Hematopoietic multipotent progenitor cell (in vitro differentiated cells): ENCODE measurements around the gene FAM13A. TPM values are rescaled to one million over a fixed set of nuclear protein-coding genes. Genes with fewer than 3 reads are reported as not detected.

Experiments
- DNase-seq, 3 donors: peaks; one replicate each; pipeline ENCODE4 v3.0.0-alpha.2; 2011 to 2015; ENCODE audit warnings: low read depth in 2 of 3, low spot score in 2 of 3
- total RNA-seq: library from RNA; depleted of rRNA; stranded (reverse); fragments of >200 nt; gene quantifications from one replicate; pipeline ENCODE4 v1.2.3, GENCODE V29; 2012

The FAM13A gene
- total RNA-seq, 1 donor: 8.6 TPM

GRCh38 chr4:88730811-88731210, 326.2 kb downstream of the FAM13A start:
- peak in 2 of 3 donors; percentile 65 to 88 for DNase-seq

GRCh38 chr4:88729146-88729760, 327.7 kb downstream of the FAM13A start:
- DNase-seq: peak in 2 of 3 donors; percentile 19 to 47

GRCh38 chr4:88728146-88728545, 328.8 kb downstream of the FAM13A start:
- DNase-seq: no peak

GRCh38 chr4:88725986-88726385, 331.0 kb downstream of the FAM13A start:
- DNase-seq: no peak

- DNase-seq: no peak
These were observed 331.8 kb downstream of the FAM13A start for GRCh38 chr4:88725143-88725542.

- DNase-seq: no peak
These were observed 332.6 kb downstream of the FAM13A start for GRCh38 chr4:88724406-88724805.

GRCh38 chr4:88722828-88723227, 334.2 kb downstream of the FAM13A start:
- DNase-seq: no peak

- DNase-seq: no peak
These were observed 334.7 kb downstream of the FAM13A start for GRCh38 chr4:88722276-88722780.

- DNase-seq: no peak
These were observed 336.2 kb downstream of the FAM13A start for GRCh38 chr4:88720451-88721428.

- no peak for DNase-seq
These were observed 337.6 kb downstream of the FAM13A start for GRCh38 chr4:88719381-88719780.

GRCh38 chr4:88718098-88718497, 338.9 kb downstream of the FAM13A start:
- DNase-seq: no peak

GRCh38 chr4:88713782-88714181, 343.2 kb downstream of the FAM13A start:
- DNase-seq: no peak

- DNase-seq: no peak
These were observed 347.0 kb downstream of the FAM13A start for GRCh38 chr4:88709989-88710388.

- DNase-seq: peak in 1 of 3 donors; percentile 31
These were observed 350.4 kb downstream of the FAM13A start for GRCh38 chr4:88706574-88706973.

- DNase-seq: no peak
These were observed 351.0 kb downstream of the FAM13A start for GRCh38 chr4:88705805-88706492.

GRCh38 chr4:88705223-88705622, 351.8 kb downstream of the FAM13A start:
- no peak for DNase-seq

- peak in 1 of 3 donors; percentile 12 for DNase-seq
These were observed 354.2 kb downstream of the FAM13A start for GRCh38 chr4:88702782-88703181.

GRCh38 chr4:88698519-88698918, 358.5 kb downstream of the FAM13A start:
- no peak for DNase-seq

GRCh38 chr4:88697588-88698329, 359.2 kb downstream of the FAM13A start, which contains the start of gene NAP1L5:
NAP1L5 (minus strand) TSS chr4:88697829; CDS start chr4:88697754, 75 bp downstream.
- peak; percentile 52 to 74 (median 67) for DNase-seq

- peak in 1 of 3 donors; percentile 43 for DNase-seq
These were observed 359.8 kb downstream of the FAM13A start for GRCh38 chr4:88697141-88697540.
